Liver (tissue), 9 donors: Measurements from ENCODE around the gene OAS2. TPM values are rescaled to one million over a fixed set of nuclear protein-coding genes. Genes with fewer than 3 reads are reported as not detected.

Experiments used
- DNase-seq: peaks from one replicate; pipeline ENCODE4 v3.0.0-alpha.2; 2017; ENCODE audit warnings: low spot score
- H3K27ac ChIP-seq, 2 donors: one replicate each; pipeline ENCODE4 v1.7.0; 2013; ENCODE audit warnings: inconsistent platforms in 2 of 2, low read length in 2 of 2, control low read depth in 1 of 2, low read depth in 1 of 2, mild to moderate bottlenecking in 1 of 2
- H3K27me3 ChIP-seq, 4 donors: one replicate each; pipeline versions ENCODE4 v1.6.1 to v1.7.0; 2013; ENCODE audit warnings: low read length in 3 of 4, inconsistent platforms in 1 of 4, mild to moderate bottlenecking in 1 of 4, moderate library complexity in 1 of 4; ENCODE audit not compliant: control insufficient read depth in 4 of 4, insufficient read depth in 4 of 4
- H3K36me3 ChIP-seq, 4 donors: one replicate each; pipeline versions ENCODE4 v1.6.1 to v1.7.0; 2013; ENCODE audit warnings: low read length in 3 of 4, mild to moderate bottlenecking in 3 of 4, low read depth in 1 of 4, moderate library complexity in 1 of 4; ENCODE audit not compliant: control insufficient read depth in 4 of 4, insufficient read depth in 3 of 4
- H3K4me1 ChIP-seq, 4 donors: one replicate each; pipeline versions ENCODE4 v1.6.1 to v1.7.0; 2013; ENCODE audit warnings: low read length in 3 of 4, mild to moderate bottlenecking in 3 of 4, moderate library complexity in 1 of 4; ENCODE audit not compliant: control insufficient read depth in 4 of 4, insufficient read depth in 4 of 4
- H3K4me3 ChIP-seq, 3 donors: one replicate each; pipeline versions ENCODE4 v1.6.1 to v1.7.0; 2013; ENCODE audit warnings: low read length in 3 of 3, control low read depth in 1 of 3, low read depth in 1 of 3, mild to moderate bottlenecking in 1 of 3
- H3K9ac ChIP-seq, 2 donors: one replicate each; pipeline ENCODE4 v1.7.0; 2013; ENCODE audit warnings: low read length in 2 of 2, mild to moderate bottlenecking in 2 of 2, moderate library complexity in 2 of 2, control low read depth in 1 of 2, low read depth in 1 of 2
- H3K9me3 ChIP-seq, 4 donors: one replicate each; pipeline versions ENCODE4 v1.6.1 to v1.7.0; 2013; ENCODE audit warnings: low read length in 3 of 4; ENCODE audit not compliant: control insufficient read depth in 4 of 4
- ATF3 ChIP-seq: IDR thresholded peaks from 2 replicates; pipeline ENCODE4 v1.6.1; 2016; ENCODE audit warnings: antibody characterized with exemption
- EGR1 ChIP-seq, 2 donors: IDR thresholded peaks; 2 replicates each; pipeline ENCODE4 v1.6.1; 2016 to 2018; ENCODE audit warnings: antibody characterized with exemption in 2 of 2, low read depth in 2 of 2
- FOXA1 ChIP-seq: IDR thresholded peaks from 2 replicates; pipeline ENCODE4 v1.6.1; 2016; ENCODE audit warnings: antibody characterized with exemption
- FOXA2 ChIP-seq: IDR thresholded peaks from 2 replicates; pipeline ENCODE4 v1.6.1; 2016; ENCODE audit warnings: antibody characterized with exemption
- GABPA ChIP-seq, 2 donors: IDR thresholded peaks in 1 of 2; conservative IDR thresholded peaks in 1 of 2; 2 replicates each; pipeline ENCODE4 v1.6.1; 2016; ENCODE audit warnings: antibody characterized with exemption in 2 of 2, mild to moderate bottlenecking in 1 of 2, moderate library complexity in 1 of 2
- HNF4G ChIP-seq: IDR thresholded peaks from 2 replicates; pipeline ENCODE4 v1.6.1; 2016; ENCODE audit warnings: antibody characterized with exemption
- MAX ChIP-seq: IDR thresholded peaks from 2 replicates; pipeline ENCODE4 v1.6.1; 2016; ENCODE audit warnings: antibody characterized with exemption
- REST ChIP-seq: IDR thresholded peaks from 2 replicates; pipeline ENCODE4 v1.6.1; 2016; ENCODE audit warnings: antibody characterized with exemption, mild to moderate bottlenecking
- RXRA ChIP-seq, 2 donors: IDR thresholded peaks; 2 replicates each; pipeline ENCODE4 v1.6.1; 2017 to 2018; ENCODE audit warnings: antibody characterized with exemption in 2 of 2, mild to moderate bottlenecking in 1 of 2
- WGBS: extraction: QIAGEN DNeasy Blood & Tissue Kit; methylation state at CpG from one replicate; pipeline ENCODE4 v1.1.7; 2013; 5-methylcytosine and 5-hydroxymethylcytosine counted together
- polyA plus RNA-seq, 2 donors: library from polyadenylated mRNA; stranded (reverse) in 1 of 2; unstranded in 1 of 2; fragments of 200-250 nt in 1 of 2; fragments of >200 nt in 1 of 2; fragmentation: Nextera tagmentation in 1 of 2; extraction: Ambion mirVana in 1 of 2; gene quantifications; one replicate each; pipeline versions ENCODE4 v1.2.1 to v1.2.3, GENCODE V29; 2013 to 2015
- total RNA-seq, 2 donors: library from RNA; depleted of rRNA; stranded (reverse); fragments of >200 nt; gene quantifications; one replicate each; pipeline ENCODE4 v1.2.3, GENCODE V29; 2014
- donor health status: healthy.
- donor health status: healthy.
- donor health status: healthy.
- donor health status: healthy.
- donor health status: healthy.

Gene OAS2
- total and polyA plus RNA-seq, 4 donors: 3.3 to 9.4 (median 6.9) TPM

GRCh38 chr12:113056381-113056630 lies 78.0 kb downstream of the OAS2 start:
- H3K27ac ChIP-seq: peak overlapping the region; percentile 11 to 75
- peaks cover 2 to 19% (median 6%) of the 10 kb centered on the region in 4 donors for H3K4me1 ChIP-seq
- peak overlapping the region; percentile 58 to 74 (median 70) for H3K4me3 ChIP-seq

GRCh38 chr12:113056631-113057488 lies 78.5 kb downstream of the OAS2 start, which contains the start of gene DTX1:
Gene DTX1 (plus strand): TSS chr12:113056730. CDS start chr12:113058193, 1,463 bp downstream.
- H3K9me3 ChIP-seq: no peaks in the 10 kb centered on the region
- DNase-seq: no peak
- H3K36me3 ChIP-seq: no peaks in the 10 kb centered on the region
- H3K9ac ChIP-seq: peak within 1 kb of the TSS; percentile 39 to 52
- H3K27me3 ChIP-seq: no peaks in the 10 kb centered on the region
- H3K4me1 ChIP-seq: peaks cover 2 to 21% (median 7%) of the 10 kb centered on the region in 4 donors
- TF ChIP-seq FOXA2 (no peak), MAX (no peak), EGR1 (IDR thresholded peaks at IDR 0.05; ENCODE audit: low read depth in 2 of 2) (no peak), GABPA (IDR thresholded peaks at IDR 0.05 in 1 of 2, conservative IDR thresholded peaks at IDR 0.05 in 1 of 2) (no peak), HNF4G (no peak), ATF3 (no peak)
- peak within 1 kb of the TSS; percentile 11 to 75 for H3K27ac ChIP-seq
- WGBS: 2% methylated on average over 94 of the region's 94 CpGs
- H3K4me3 ChIP-seq: peak within 1 kb of the TSS; percentile 58 to 74 (median 70)

More at GRCh38 chr12:113056381-113056630, 78.0 kb downstream of the OAS2 start:
- Histone ChIP-seq H3K9me3 (no peaks in the 10 kb centered on the region), H3K27me3 (no peaks in the 10 kb centered on the region), H3K9ac (peak overlapping the region in 1 of 2 donors; percentile 52), H3K36me3 (no peaks in the 10 kb centered on the region)
- 13% methylated on average over 8 of the region's 8 CpGs for WGBS
- no peak for TF ChIP-seq EGR1 (IDR thresholded peaks at IDR 0.05; ENCODE audit: low read depth in 2 of 2)
- TF ChIP-seq FOXA2: no peak
- no peak for TF ChIP-seq RXRA (IDR thresholded peaks at IDR 0.05)
- TF ChIP-seq ATF3: no peak
- no peak for TF ChIP-seq REST
- TF ChIP-seq FOXA1: no peak
- TF ChIP-seq HNF4G: no peak
- DNase-seq: no peak
